Measurements from ENCODE around the gene PCSK1N.
"Not testable (repeated sequence)": the region's sequence is repeated elsewhere in the genome, so short reads cannot be mapped to it uniquely, and the experiment has no call there.

The PCSK1N gene, protein sequence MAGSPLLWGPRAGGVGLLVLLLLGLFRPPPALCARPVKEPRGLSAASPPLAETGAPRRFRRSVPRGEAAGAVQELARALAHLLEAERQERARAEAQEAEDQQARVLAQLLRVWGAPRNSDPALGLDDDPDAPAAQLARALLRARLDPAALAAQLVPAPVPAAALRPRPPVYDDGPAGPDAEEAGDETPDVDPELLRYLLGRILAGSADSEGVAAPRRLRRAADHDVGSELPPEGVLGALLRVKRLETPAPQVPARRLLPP

DNA sequence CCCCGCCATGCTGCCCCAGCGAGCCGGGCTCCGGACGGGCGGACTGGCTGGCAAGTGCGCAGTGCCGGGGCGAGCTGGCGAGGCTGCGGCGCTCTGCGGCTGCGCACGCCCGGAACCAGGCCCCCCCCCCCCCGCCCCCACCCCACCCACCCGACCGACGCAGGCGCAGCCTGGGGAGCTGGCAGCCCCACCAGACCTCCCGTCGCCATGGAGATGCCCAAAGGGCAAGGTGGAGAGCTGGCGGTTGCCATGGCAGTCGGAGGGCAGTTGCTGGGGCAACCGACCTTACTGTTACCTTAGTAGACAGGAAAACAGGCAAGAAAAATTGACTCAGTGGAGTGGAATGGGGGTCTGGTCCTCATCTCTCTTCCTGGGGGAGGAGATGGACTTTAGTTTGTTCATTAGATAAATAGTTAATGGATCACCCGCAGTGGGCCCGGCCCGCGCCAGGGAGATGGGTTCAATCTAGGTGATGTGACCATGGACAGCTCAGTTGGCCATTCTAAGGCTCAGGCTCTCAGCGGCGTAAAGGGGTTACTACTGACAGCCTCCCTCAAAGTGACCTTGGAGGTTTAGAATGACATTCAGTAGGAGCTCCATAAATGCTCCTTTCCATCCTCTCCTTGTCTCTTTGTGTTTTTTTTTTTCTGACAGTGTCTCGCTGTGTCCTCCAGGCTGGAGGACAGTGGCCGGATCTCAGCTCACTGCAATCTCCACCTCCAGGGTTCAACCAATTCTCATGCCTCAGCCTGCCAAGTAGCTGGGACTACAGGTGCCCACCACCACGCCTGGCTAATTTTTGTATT is at the start of gene PCSK1N:
Gene PCSK1N (minus strand): TSS at position 87 of the 806 bp plus-strand sequence. CDS start 78 bp downstream, at position 9.
- DNase-seq, result no peak

DNA sequence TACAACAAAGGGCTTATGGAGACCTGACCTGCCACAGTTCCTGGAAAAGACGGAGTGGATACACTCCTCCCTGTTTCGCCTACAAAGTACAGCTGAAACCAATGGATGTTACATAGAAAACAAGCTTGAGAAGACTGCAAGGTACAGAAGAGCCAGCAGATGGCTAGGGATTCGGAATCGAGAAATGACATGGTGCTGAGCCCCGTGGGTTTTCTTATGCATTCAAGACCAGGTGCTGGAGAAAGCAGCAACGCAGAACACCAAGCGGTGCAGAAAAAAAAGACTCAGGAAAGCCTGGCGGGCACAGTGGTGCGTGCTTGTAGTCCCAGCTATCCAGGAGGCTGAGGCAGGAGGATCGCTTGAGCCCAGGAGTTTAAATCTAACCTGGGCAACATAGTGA is 48.3 kb upstream of the PCSK1N start:
- DNase-seq, result no peak

DNA sequence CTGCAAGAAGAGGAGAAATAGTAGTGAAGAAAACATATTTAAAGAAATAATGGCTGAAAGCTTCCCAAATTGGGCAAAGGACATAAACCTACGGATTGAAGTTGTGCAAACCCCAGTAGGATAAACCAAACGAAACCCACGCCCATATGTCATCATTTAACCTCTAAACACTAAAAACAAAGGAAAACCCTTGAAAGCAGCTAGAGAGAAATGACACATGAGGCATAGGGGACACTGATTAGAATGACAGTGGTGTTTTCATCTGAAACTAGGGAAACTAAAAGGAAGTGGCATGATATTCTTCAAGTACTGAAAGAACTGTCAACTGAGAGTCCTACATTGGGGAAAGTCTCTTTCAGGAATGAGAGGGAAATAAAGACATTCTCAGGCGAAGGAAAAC is 41.5 kb upstream of the PCSK1N start:
- not testable (repeated sequence) for DNase-seq

DNA sequence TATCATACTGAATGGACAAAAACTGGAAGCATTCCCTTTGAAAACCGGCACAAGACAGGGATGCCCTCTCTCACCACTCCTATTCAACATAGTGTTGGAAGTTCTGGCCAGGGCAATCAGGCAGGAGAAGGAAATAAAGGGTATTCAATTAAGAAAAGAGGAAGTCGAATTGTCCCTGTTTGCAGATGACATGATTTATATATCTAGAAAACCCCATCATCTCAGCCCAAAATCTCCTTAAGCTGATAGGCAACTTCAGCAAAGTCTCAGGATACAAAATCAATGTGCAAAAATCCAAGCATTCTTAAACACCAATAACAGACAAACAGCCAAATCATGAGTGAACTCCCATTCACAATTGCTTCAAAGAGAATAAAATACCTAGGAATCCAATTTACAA is 36.6 kb upstream of the PCSK1N start:
- not testable (repeated sequence) for DNase-seq

DNA sequence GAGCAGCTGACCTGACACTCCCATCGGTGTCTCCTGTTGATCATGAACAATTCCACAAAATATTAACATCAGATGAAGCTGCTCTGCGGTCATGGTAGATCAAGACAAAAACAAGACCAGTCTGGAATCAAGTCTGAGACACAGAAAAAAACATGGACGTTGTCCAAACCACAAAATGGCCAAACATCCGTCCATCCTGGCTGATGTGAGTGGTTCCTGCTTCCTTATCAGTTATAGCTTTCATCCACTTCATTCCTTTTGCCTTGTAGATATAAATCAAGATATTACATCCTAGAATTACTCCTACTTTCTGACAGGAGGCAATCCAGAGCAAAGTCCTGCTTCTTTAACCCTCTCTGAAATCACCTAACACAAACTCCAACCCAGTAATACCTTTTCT is 28.8 kb upstream of the PCSK1N start:
- DNase-seq, result no peak

DNA sequence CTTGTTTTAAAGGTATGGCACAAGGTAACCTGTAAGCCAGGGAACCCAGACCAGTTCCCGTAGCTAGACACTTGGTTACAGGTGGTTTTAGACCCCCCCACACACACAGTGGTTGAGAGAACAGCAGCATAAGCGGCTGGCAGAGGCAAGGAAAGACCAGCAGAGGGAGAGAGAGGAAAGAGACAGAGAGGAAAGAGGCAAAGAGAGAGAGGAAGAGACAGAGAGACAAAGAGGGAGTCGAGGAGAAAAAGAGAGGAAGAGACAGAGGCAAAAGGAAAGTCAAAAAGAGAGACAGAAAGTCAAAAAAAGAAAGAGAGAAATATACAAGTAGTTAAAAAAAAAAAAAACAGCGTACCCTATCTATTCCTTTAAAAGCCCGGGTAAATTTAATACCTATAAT is 19.5 kb upstream of the PCSK1N start:
- no peak for DNase-seq

DNA sequence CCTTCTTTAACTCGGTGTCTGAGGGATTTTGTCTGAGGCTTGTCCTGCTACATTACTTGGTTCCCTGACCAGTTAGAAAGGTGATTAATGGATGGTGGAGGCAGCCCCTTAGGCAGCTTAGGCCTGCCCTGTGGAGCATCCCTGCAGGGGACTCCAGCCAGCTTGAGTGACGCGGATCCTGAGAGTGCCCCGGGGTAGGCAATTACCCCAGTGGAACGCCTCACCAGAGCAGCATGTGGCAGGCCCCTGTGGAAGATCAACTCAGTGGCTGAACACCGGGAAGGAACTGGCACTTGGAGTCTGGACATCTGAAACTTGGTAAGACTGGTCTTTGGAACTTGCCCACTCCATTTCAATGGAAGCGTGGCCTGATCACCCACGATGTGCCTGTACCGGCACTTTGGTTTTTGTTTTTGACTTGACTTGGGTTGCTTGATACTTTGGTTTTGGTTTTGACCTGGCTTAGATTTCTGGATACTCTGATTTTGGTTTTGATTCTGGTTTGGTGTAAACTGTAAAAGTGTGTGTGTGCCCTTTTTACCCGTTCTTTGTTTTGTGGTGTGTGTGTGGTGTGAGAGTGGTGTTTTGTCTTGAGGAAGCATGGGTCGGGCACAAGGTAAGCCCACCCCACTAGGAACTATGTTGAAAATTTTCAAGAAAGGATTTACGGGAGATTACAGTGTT is 18.9 kb upstream of the PCSK1N start:
- DNase-seq, result not testable (repeated sequence)

DNA sequence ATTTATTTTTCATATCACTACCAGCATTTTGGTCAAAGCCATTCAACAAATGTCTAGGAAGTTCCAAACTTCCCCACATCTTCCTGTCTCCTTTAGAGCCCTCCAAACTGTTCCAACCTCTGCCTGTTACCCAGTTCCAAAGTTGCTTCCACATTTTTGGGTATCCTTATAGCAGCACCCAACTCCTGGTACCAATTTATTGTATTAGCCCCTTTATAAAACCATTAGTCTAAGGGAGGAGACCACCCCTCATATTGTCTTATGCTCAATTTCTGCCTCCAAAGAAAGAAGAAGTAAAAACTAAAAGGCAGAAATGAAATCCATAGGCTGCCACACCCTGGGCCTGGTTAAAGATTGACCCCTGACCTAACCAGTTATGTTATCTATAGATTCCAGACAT is 18.1 kb upstream of the PCSK1N start:
- DNase-seq, result not testable (repeated sequence)

DNA sequence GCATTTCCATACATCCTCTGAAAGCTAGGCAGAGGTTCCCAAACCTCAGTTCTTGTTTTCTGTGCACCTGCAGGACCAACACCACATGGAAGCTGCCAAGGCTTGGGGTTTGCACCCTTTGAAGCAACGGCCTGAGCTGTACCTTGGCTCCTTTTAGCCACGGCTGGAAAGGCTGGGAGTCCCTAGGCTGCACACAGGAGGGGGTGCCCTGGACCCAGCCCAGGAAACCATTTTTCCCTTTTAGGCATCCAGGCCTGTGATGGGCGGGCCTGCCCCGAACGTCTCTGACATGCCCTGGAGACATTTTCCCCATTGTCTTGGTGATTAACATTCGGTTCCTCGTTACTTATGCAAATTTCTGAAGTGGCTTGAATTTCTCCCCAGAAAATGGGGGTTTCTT is 17.4 kb upstream of the PCSK1N start:
- no peak for DNase-seq

DNA sequence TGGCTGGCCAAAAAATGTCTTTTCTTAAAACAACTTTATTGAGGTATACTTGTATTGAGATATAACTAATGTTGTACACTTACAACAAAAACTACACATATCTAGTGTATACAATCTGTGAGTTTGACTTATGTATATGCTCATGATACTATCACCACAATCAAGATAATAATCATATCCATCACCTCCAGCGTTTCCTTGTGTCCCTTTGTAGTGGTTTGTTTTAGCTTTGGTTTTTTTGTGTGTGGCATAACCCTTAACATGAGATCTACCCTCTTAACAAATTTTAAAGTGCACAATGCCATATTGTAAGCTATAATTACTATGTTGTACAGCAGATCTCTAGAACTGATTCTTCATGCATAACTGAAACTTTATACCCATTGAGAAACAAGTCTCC is 13.4 kb upstream of the PCSK1N start:
- no peak for DNase-seq

DNA sequence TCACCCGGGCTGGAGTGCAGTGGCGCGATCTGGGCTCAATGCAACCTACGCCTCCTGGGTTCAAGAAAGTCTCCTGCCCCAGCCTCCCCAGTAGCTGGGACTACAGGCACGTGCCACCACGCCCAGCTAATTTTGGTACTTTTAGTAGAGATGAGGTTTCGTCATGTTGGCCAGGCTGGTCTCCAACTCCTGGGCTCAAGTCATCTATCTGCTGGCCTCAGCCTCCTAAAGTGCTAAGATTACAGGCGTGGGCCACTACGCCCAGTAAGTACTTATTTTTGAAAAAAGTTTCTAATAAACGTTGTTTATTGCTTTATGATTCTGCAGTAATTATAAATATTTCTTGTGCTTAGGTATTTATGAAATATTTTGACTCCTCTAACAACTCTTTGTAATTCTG is 4.3 kb upstream of the PCSK1N start:
- DNase-seq, result no peak

DNA sequence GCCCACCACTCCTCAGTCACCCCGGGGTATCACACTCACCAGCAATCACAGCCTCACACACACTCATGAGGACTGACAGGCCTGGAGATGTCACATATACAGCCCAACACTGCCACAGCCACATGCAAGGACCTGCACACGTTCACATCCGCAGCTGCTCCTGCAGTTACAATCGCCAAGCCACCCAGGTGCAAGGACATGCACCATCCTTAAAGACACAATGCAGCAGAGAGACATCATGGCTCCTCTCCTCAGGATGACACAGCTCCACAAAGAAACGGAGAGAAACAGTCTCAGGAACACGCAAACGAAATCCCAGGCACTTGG is 1.1 kb downstream of the PCSK1N start:
- no peak for DNase-seq

DNA sequence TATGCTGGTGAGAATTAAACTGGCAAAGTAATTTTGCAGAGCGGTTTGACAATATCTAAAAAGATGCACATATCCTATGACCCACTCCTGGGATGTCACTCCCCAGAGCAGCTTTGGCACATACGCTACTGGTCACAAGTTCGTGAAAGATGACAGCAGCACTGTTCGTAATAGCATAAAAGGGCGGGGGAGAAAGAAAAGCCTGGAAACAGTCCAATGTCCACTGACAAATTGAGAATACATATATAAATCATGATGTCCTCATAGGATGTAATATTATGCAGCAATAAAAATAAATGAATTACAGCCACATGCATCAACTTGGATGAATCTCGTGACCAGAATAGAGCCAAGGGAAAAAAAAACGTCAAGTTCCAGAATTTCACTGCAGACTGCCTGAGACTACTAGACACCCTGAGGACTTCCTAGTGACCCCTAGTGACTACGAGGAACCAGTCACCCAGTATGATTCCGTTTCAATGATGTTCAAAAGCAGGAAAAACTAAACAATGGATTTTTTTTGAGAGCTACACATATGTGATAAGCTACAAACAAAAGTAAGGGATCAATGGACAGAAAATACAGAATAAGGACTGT is 1.8 kb downstream of the PCSK1N start:
- no peak for DNase-seq

DNA sequence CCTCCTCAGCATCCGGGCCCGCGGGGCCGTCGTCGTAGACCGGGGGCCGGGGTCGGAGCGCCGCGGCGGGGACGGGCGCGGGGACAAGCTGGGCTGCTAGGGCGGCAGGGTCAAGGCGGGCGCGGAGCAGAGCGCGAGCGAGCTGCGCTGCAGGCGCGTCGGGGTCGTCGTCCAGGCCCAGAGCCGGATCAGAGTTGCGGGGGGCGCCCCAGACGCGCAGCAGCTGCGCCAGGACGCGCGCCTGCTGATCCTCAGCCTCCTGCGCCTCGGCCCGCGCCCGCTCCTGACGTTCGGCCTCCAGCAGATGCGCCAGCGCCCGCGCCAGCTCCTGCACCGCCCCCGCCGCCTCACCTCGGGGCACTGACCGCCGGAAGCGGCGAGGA is 3.5 kb downstream of the PCSK1N start:
- no peak for DNase-seq

DNA sequence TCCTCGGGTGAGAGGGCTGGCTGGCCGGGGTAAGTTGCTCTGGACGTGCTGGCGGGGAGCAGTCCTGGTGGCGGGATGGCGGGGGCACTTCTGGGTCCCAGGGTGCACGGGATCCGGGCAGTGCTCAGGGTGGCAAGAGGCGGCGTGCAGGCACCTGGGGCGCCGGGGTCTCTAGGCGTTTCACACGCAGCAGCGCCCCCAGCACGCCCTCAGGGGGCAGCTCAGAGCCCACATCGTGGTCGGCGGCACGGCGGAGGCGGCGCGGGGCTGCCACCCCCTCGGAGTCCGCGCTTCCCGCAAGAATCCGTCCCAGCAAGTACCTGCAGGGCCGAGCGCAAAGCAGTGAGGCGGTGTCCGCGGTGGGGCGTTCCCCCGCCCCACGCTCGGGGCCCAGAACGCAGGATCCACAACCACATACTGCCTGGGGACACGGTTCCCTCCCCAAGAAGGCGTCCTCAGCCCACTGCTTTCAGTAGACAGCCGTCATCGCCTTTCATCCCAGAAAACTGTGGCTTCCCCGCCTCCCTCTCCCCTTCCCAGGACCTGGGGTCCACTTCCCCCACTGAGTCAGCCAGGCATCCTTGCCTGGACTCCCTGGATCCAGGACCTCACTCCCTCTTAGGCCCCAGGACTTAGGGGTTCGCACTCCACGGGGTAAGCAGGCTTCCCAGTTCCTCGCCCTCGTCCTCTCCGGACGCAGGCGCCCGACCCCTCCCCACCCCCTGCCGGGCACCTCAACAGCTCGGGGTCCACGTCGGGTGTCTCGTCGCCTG is 4.1 kb downstream of the PCSK1N start:
- no peak for DNase-seq

DNA sequence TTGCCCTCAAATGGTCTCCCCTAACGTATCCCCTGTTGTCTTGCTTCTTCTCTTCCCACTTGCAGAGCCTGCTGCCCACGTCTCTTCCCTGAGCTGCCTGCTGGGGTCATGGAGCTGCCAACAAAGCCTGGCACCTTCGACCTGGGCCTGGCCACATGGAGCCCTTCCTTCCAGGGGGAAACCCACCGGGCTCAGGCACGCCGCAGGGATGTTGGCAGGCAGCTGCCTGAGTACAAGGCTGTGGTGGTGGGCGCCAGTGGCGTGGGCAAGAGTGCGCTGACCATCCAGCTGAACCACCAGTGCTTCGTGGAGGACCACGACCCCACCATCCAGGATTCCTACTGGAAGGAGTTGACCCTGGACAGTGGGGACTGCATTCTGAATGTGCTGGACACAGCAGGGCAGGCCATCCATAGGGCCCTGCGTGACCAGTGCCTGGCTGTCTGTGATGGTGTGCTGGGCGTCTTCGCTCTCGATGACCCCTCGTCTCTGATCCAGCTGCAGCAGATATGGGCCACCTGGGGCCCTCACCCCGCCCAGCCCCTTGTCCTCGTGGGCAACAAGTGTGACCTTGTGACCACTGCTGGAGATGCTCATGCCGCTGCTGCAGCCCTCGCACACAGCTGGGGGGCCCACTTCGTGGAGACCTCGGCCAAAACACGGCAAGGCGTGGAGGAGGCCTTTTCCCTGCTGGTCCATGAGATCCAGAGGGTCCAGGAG is 6.2 kb downstream of the PCSK1N start:
- no peak for DNase-seq

DNA sequence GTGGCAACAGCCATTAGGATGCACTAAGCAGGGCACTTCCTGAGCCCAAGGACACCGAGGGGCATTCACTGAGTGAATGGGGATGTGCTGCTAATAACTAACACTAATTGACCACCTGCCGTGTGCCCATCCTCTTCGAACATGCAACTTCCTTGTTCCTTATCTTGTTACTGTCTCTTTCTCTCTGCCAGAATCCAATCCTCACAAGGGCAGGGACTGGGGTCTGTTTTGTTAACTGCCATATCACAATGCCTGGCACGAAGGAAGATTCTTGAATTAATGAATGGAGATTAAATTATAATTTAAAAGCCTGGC is 7.8 kb downstream of the PCSK1N start:
- no peak for DNase-seq

DNA sequence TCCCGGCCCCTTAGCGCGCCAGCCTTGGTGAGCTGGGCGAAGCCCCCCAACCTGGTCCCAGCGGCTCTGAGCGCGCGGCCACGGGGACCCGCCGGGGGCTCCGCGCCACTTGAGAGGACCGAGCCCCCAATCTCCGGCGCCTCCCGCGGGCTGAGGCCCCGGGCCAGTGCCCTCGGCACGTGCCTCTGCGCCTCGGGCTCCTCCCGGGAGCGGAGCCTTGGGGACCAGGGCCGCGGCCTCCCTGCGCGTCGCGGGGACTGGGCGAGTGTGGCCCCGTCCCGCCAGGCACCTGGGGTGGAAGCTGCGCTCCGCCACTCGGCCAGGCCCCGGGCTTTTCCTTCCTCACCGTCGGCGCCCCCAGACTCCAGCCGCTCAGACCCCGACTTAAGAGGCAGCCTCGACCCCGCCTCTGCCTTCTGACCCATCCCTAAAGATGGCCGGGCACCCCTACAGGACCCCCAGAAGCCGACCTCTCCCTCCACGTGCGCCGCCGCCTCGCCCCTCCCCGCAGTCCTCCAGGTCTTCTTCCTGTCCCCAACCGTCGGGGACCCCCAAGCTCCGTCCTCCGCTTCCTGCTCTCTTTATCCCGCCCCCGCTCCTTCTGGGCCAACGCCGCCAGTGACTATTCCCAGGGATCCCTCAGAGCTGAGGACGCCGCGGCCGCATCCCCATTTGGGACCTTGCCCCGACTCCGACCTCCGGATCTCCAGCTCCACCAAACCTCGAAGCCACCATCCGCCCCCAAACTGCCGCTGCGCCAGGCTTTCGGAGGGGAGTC is 8.3 kb downstream of the PCSK1N start:
- no peak for DNase-seq

DNA sequence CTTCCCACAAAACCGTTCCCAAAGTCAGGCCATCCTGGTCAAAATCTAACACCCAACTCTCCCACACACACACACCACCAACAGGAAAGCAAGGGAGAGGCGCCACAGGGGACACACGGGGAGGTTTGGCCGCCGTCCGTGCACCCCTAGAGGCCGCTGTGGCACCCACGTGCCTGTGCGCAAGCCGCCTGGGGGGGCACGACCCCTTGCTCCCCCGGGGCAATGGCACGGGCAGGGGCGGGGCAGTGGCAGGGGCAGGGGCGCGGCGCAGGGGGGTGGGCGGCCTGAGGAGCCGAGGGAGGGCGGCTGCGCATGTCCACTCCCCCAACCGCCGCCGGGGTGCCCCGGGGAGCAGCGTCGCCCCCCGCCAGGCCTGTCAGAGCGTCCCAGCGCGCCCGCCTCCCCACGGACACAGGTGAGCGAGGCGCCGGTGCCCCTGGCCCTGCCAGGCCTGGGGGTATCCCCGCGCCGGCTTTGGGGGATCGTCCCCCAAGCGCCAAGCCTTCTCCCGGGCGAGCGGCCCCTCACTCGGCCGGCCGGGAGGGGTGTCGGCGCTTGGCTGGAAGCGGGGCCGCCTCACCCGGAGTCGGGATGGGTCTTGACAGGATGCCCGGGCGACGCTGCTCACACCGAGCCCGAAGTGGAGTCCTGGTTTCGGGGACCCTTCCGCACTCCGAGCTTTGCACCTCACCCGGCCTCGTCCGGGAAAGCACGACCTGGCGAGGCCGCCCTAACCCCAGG is 9.1 kb downstream of the PCSK1N start, which contains the start of gene ERAS:
Gene ERAS (plus strand): TSS at position 379 of the 741 bp plus-strand sequence. CDS start 2,611 bp downstream, outside the sequence.
- no peak for DNase-seq

DNA sequence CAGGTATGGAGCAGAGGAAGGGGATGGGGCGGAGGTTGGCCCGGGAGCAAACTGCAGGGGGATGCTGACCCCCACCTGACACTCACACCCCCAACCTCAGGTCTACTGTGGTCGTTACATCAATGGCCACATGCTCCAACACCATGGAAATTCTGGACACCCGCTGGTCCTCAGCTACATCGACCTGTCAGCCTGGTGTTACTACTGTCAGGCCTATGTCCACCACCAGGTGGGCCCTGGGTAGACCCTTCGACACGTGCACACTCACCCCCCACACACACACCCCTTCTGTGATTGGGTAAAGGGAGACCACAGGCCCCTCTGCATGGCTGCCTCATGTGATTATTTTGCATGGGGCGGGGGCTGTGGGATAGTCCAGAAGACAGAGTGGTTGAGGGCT is 11.3 kb downstream of the PCSK1N start:
- no peak for DNase-seq

DNA sequence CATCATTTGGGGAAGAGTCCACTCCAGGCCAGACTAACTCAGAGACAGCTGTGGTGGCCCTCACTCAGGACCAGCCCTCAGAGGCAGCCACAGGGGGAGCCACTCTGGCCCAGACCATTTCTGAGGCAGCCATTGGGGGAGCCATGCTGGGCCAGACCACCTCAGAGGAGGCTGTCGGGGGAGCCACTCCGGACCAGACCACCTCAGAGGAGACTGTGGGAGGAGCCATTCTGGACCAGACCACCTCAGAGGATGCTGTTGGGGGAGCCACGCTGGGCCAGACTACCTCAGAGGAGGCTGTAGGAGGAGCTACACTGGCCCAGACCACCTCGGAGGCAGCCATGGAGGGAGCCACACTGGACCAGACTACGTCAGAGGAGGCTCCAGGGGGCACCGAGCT is 12.4 kb downstream of the PCSK1N start:
- no peak for DNase-seq
